ENCODE measurements around the gene GPRC5C. TPM values are rescaled to one million over a fixed set of nuclear protein-coding genes. Genes with fewer than 3 reads are reported as not detected.

The GPRC5C gene
- total RNA-seq, 2 donors from 2014 or later = 56.0 to 67.0 TPM

- DNase-seq (ENCODE audit: low spot score) (no peak), ATAC-seq (ENCODE audit: insufficient number of reproducible peaks, low FRiP score, low read depth) (no peak)
- no peaks in the 10 kb centered on the region for H3K4me1 ChIP-seq (ENCODE audit: control insufficient read depth in 1 of 2, low read depth in 2 of 2)
- H3K9me3 ChIP-seq = no peaks in the 10 kb centered on the region
- no peak overlapping the region for H3K4me3 ChIP-seq
- no peaks in the 10 kb centered on the region for H3K27me3 ChIP-seq (replicated peaks; ENCODE audit: insufficient read depth)
- no peaks in the 10 kb centered on the region for H3K36me3 ChIP-seq
- H3K27ac ChIP-seq = no peak overlapping the region
- no peak for TF ChIP-seq CTCF (IDR thresholded peaks at IDR 0.05)
Measured at GRCh38 chr17:74490716-74491115, 58.8 kb downstream of the GPRC5C start.

DNA sequence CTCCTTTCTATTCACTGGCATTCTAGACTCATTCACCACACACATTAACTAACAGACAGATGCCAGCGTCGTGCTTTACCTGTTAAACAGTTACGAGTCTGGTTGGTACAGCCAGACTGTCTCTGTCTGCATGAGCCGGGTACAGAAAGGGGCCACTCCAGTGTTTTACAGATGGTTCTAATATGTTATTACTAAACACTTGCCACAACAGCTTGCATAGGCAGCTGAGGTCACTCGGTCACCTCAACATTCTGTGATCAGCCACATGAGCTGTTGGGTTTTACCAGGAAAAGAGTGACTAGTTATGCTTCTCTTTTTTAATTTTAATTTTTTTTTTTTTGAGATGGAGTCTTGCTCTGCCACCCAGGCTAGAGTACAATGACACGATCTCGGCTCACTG lies 59.7 kb downstream of the GPRC5C start:
- Histone ChIP-seq H3K36me3 (no peaks in the 10 kb centered on the region), H3K9me3 (no peaks in the 10 kb centered on the region), H3K27ac (no peak overlapping the region), H3K27me3 (replicated peaks; ENCODE audit: insufficient read depth) (no peaks in the 10 kb centered on the region), H3K4me3 (no peak overlapping the region), H3K4me1 (ENCODE audit: control insufficient read depth in 1 of 2, low read depth in 2 of 2) (no peaks in the 10 kb centered on the region)
- ATAC-seq (ENCODE audit: insufficient number of reproducible peaks, low FRiP score, low read depth) (no peak), DNase-seq (ENCODE audit: low spot score) (no peak)
- TF ChIP-seq CTCF (IDR thresholded peaks at IDR 0.05) = no peak

DNA sequence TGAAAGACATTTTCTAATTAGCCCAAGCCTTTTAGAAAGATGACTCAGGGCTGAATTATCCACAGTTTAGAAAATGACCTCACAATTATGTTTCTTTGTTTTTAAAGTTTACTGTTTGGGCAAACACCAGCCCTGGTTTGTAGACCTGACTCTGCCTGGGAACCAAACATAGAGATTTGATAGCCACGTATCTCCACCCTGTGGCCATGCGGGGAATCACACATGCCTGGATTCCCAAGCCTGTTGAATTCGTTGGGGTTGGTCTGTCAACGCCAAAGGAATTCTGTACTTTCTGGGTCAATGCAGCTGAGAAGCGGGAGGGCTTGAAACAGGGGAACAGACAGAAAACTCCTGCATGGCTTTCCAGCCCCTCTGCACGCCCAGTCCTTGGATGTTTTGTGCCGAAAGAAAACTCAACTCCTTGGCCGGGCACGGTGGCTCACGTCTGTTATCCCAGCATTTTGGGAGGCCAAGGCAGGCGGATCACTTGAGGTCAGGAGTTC lies 61.5 kb downstream of the GPRC5C start:
- no peaks in the 10 kb centered on the region for H3K27me3 ChIP-seq (replicated peaks; ENCODE audit: insufficient read depth)
- ATAC-seq (ENCODE audit: insufficient number of reproducible peaks, low FRiP score, low read depth) (no peak), DNase-seq (ENCODE audit: low spot score) (no peak)
- H3K27ac ChIP-seq = no peak overlapping the region
- peak; percentile 89 for TF ChIP-seq CTCF (IDR thresholded peaks at IDR 0.05)
- no peaks in the 10 kb centered on the region for H3K9me3 ChIP-seq
- H3K36me3 ChIP-seq = no peaks in the 10 kb centered on the region
- H3K4me3 ChIP-seq = no peak overlapping the region
- H3K4me1 ChIP-seq (ENCODE audit: control insufficient read depth in 1 of 2, low read depth in 2 of 2) = no peaks in the 10 kb centered on the region

Other genes starting within 250 kb of the GPRC5C start
- gene RPL38, start 228.4 kb upstream of the GPRC5C start, total RNA-seq = 100 to 1,000 TPM; 163 to 177 TPM
- 1 to 10 TPM; 2.4 to 3.3 TPM for gene TTYH2, start 218.5 kb upstream of the GPRC5C start, total RNA-seq
- not detected for gene DNAI2, start 157.9 kb upstream of the GPRC5C start, total RNA-seq
- under 1 TPM; 0.56 to 0.95 TPM for gene KIF19, start 105.9 kb upstream of the GPRC5C start, total RNA-seq
- not detected for gene BTBD17, start 70.2 kb upstream of the GPRC5C start, total RNA-seq
- gene GPR142, start 64.6 kb upstream of the GPRC5C start, total RNA-seq = not detected
- 1 to 10 TPM; 7.7 to 8.0 TPM for gene CD300A, start 34.5 kb downstream of the GPRC5C start, total RNA-seq
- under 1 TPM; 0.81 to 0.85 TPM for gene CD300LB, start 99.4 kb downstream of the GPRC5C start, total RNA-seq
- 1 to 10 TPM; 2.5 to 4.3 TPM for gene CD300C, start 114.0 kb downstream of the GPRC5C start, total RNA-seq
- gene CD300H, start 135.4 kb downstream of the GPRC5C start, total RNA-seq = not detected
- not detected for gene CD300LD, start 160.2 kb downstream of the GPRC5C start, total RNA-seq
- 10 to 100 TPM in 1 of 2 donors, under 1 TPM in 1; 0.14 to 10.4 TPM for gene CD300E, start 191.7 kb downstream of the GPRC5C start, total RNA-seq